Measurements from ENCODE around the gene IL17RB.

The IL17RB gene

GRCh38 chr3:53834429-53835095 lies 11.8 kb upstream of the IL17RB start:
- Mint-ChIP-seq H3K27ac (no peak overlapping the region), H3K9me3 (no peaks in the 10 kb centered on the region), H3K36me3 (ENCODE audit: low read depth) (no peaks in the 10 kb centered on the region), H3K4me1 (no peaks in the 10 kb centered on the region), H3K4me3 (no peak overlapping the region), H3K27me3 (no peaks in the 10 kb centered on the region)
- ATAC-seq (no peak), DNase-seq (no peak)

- Mint-ChIP-seq H3K9me3 (no peaks in the 10 kb centered on the region), H3K36me3 (ENCODE audit: low read depth) (no peaks in the 10 kb centered on the region), H3K27me3 (peaks cover 2% of the 10 kb centered on the region), H3K4me3 (no peak overlapping the region), H3K4me1 (no peaks in the 10 kb centered on the region), H3K27ac (no peak overlapping the region)
- DNase-seq (no peak), ATAC-seq (no peak)
Measured at GRCh38 chr3:53835257-53835656, 11.1 kb upstream of the IL17RB start.

DNA sequence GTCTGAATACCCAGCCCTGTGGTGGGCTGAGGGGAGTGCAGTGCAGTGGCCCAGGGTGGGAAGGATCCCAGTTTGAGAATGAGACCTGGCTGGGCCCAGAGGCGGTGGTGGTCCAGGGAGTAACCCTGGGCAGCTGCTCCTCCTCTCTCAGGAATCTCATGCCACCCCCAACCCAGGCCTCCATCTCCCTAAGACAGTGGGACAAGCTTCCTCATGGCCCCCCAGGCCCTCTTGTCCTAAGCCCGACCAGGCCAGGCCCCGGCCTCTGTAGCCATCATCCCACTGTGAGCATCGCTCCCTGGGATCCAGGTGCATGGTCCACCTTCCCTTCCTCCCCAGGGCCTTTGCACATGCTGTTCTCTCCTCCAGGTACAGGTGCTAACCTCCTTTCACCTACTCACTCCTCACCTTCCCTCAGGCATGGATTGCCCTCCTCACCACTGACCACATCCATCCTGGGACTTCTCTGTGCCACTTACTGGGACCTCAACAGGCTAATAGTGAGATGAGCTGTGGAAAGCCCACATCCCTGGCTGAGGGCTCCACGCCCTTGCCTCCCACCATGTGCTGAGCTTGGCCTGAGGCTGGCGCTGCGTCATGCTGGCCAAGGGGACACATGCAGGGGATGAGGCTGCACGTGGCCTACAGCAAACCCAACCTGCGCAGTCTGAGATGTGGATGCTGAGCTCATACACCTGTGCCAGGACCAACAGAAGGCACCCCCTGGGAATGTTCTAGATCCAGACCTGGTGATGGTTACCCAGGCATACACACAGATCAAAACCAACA lies 10.1 kb upstream of the IL17RB start:
- H3K4me3 Mint-ChIP-seq: no peak overlapping the region
- ATAC-seq (no peak), DNase-seq (no peak)
- H3K27me3 Mint-ChIP-seq: peaks cover 2% of the 10 kb centered on the region
- H3K4me1 Mint-ChIP-seq: no peaks in the 10 kb centered on the region
- H3K9me3 Mint-ChIP-seq: no peaks in the 10 kb centered on the region
- no peaks in the 10 kb centered on the region for H3K36me3 Mint-ChIP-seq (ENCODE audit: low read depth)
- no peak overlapping the region for H3K27ac Mint-ChIP-seq

- H3K27me3 Mint-ChIP-seq: peaks cover 2% of the 10 kb centered on the region
- no peaks in the 10 kb centered on the region for H3K4me1 Mint-ChIP-seq
- DNase-seq (no peak), ATAC-seq (peak; percentile 29)
- H3K27ac Mint-ChIP-seq: no peak overlapping the region
- H3K4me3 Mint-ChIP-seq: no peak overlapping the region
- no peaks in the 10 kb centered on the region for H3K36me3 Mint-ChIP-seq (ENCODE audit: low read depth)
- no peaks in the 10 kb centered on the region for H3K9me3 Mint-ChIP-seq
Measured at GRCh38 chr3:53837331-53837730, 9.0 kb upstream of the IL17RB start.

- Mint-ChIP-seq H3K27me3 (peaks cover 26% of the 10 kb centered on the region), H3K4me3 (no peak overlapping the region), H3K9me3 (no peaks in the 10 kb centered on the region), H3K36me3 (ENCODE audit: low read depth) (no peaks in the 10 kb centered on the region), H3K27ac (no peak overlapping the region), H3K4me1 (peaks cover 10% of the 10 kb centered on the region)
- no peak for DNase-seq
- ATAC-seq: no peak
Measured at GRCh38 chr3:53841296-53841695, 5.1 kb upstream of the IL17RB start.

GRCh38 chr3:53842436-53843194 lies 3.8 kb upstream of the IL17RB start:
- no peak for ATAC-seq
- Mint-ChIP-seq H3K27me3 (peaks cover 36% of the 10 kb centered on the region), H3K27ac (no peak overlapping the region), H3K4me1 (peaks cover 10% of the 10 kb centered on the region), H3K4me3 (no peak overlapping the region), H3K36me3 (ENCODE audit: low read depth) (no peaks in the 10 kb centered on the region), H3K9me3 (no peaks in the 10 kb centered on the region)
- no peak for DNase-seq

DNA sequence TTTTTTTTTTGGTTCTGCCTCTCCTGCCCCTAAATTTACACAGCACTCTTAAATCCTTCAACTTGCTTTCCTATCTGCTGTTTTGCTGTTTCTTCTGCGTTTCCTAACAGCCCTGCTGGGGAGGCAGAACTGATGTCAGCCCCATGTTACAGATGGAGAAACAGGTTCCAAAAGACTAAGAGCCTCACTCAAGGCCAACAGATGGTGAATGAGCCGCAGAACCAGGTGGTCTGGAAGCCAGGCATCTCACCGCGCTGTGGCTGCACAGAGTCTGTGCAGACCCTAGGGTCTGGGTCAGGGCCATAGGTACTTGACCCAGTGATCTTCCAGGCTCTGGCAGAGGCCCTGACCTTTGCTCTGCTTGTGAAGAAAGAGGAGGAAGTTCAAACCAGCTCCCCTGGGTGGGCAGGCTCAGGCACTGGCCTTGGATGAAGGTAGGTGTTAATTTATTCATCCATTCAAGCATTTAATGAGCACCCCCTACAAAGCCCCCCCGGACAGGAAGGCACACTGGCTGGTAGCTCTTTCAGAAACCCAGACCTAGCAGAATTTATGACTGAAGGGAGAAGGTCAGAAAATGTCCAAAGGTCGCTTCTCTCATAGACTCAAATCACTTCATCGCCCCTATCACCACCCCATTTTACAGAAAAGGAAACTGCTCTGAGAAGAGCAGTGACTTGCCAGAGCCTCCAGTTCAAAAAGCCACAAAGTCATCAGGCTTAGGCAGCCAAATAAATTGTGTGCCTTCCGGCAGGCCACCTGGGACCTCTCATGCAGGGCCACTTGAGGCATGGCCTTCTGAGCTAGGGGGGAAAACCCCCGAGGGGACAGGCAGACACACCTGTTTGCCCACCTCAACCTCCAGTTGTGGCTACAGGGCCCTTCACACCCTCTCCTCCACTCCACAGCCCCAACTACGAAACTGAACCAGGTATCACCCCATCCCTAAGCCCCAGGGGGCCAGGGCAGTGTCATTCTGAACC lies 2.9 kb upstream of the IL17RB start:
- H3K27ac Mint-ChIP-seq: no peak overlapping the region
- H3K36me3 Mint-ChIP-seq (ENCODE audit: low read depth): no peaks in the 10 kb centered on the region
- ATAC-seq: no peak
- peak overlapping the region; percentile 20 for H3K4me3 Mint-ChIP-seq
- no peak for DNase-seq
- H3K27me3 Mint-ChIP-seq: peaks cover 45% of the 10 kb centered on the region
- H3K4me1 Mint-ChIP-seq: peaks cover 10% of the 10 kb centered on the region
- H3K9me3 Mint-ChIP-seq: no peaks in the 10 kb centered on the region

DNA sequence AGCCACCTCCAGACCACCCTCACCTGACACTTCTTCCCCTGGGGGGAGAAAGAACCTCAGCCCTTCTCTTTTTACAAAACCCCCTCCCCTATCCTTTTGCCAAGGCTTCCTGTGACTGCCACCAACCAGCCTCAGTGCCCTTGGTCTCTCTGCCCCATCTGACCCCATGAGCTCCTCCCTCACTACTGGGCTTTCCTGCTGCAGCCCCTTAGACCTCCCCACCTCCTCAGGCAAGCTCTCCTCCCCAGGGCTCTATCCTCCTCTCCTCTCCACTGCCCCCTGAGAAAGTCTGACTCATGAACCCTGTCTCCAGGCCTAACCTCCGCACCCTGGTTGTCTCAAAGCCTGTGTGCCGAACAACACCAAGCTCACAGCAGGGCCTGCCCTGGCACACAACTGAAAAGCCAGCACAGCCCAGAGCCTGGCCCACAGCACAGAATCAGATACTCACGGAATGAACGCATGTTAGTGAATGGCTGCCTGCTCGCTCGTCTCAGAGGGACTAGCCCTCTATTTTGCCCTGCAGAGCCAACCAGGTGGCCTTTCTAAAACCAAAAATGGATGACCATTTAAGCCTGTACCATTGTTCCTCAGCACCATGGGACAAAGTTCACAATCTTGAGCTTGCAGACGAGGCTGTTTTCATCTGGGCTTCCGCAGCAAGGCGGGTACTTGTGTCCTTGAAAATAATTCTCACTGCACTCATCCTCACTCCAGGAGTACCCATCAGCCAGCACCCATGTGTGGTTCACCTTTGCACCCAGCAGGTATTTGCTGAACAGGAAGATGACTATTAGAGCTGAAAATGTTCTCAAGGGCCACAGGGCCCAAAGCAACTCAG lies 1.9 kb upstream of the IL17RB start:
- no peaks in the 10 kb centered on the region for H3K36me3 Mint-ChIP-seq (ENCODE audit: low read depth)
- H3K27ac Mint-ChIP-seq: no peak overlapping the region
- DNase-seq: no peak
- peak; percentile 16 for ATAC-seq
- peaks cover 52% of the 10 kb centered on the region for H3K27me3 Mint-ChIP-seq
- H3K9me3 Mint-ChIP-seq: no peaks in the 10 kb centered on the region
- peak overlapping the region; percentile 55 for H3K4me3 Mint-ChIP-seq
- peaks cover 10% of the 10 kb centered on the region for H3K4me1 Mint-ChIP-seq

DNA sequence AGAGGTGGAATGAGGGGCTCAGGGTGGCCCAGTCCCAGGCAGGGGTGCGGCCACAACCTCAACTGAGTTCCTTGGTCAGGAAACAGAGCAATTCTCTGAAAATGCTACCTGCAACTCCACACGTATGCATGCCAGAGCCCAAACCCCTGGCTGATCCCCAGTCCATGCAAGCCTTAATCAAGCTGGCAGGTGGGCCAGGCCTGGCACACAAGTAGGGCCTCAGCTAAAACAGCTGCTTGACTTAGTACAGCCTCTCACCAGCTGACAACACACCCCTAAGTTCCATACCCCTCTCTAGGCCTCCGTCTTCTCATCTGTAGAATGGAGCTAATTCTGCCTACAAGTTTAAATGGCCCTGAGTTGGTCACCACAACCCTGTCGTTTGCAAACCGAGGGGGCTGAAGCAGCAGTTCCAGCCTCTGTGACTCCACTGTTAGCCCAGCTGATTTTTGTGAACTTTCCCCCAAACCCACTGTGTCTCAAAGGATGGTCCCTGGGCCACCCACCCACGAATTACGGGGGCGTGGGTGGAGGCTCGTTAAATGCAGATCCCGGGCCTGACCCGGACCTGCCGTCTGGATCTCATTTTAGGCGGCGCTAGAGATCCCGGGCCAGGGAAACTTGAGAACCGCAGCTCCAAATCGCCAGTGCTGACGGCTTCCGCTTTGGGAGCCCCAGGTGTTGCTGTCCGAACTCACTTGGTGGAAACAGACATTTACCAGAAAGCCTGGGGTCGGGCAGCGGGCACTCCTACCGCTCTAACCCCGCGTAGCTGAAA lies 1.1 kb upstream of the IL17RB start:
- H3K36me3 Mint-ChIP-seq (ENCODE audit: low read depth): no peaks in the 10 kb centered on the region
- no peak for ATAC-seq

GRCh38 chr3:53845881-53846133 lies 561 bp upstream of the IL17RB start:
- Mint-ChIP-seq H3K27me3 (peaks cover 55% of the 10 kb centered on the region), H3K9me3 (no peaks in the 10 kb centered on the region), H3K36me3 (ENCODE audit: low read depth) (no peaks in the 10 kb centered on the region), H3K4me1 (peaks cover 10% of the 10 kb centered on the region), H3K4me3 (peak overlapping the region; percentile 55), H3K27ac (no peak overlapping the region)
- ATAC-seq: peak; percentile 15
- DNase-seq: no peak

More for the DNA sequence above, 1.1 kb upstream of the IL17RB start:
- DNase-seq: no peak
- H3K4me3 Mint-ChIP-seq: peak overlapping the region; percentile 55
- H3K27me3 Mint-ChIP-seq: peaks cover 54% of the 10 kb centered on the region
- no peak overlapping the region for H3K27ac Mint-ChIP-seq
- peaks cover 10% of the 10 kb centered on the region for H3K4me1 Mint-ChIP-seq
- H3K9me3 Mint-ChIP-seq: no peaks in the 10 kb centered on the region

GRCh38 chr3:53846851-53847155 lies 435 bp downstream of the IL17RB start:
- Mint-ChIP-seq H3K27ac (no peak overlapping the region), H3K9me3 (no peaks in the 10 kb centered on the region), H3K4me1 (peaks cover 10% of the 10 kb centered on the region), H3K4me3 (peak overlapping the region; percentile 58), H3K27me3 (peaks cover 58% of the 10 kb centered on the region), H3K36me3 (ENCODE audit: low read depth) (no peaks in the 10 kb centered on the region)
- ATAC-seq: no peak
- DNase-seq: no peak

DNA sequence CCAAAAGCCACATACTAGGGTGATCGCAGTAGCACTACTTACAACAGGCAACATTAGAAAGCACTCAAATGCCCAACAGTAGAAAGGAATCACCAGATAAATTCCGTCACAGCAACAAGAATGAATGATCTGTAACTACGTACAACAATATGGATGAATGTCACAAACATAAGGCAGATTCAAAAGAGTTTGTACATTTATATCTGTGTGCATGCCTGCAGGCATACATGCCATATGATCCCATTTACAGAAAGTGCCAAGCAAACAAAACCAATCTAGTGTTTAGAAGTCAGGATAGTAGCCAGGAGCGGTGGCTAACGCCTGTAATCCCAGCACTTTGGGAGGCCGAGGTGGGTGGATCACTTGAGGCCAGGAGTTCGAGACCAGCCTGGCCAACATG lies 3.5 kb downstream of the IL17RB start:
- peaks cover 45% of the 10 kb centered on the region for H3K27me3 Mint-ChIP-seq
- ATAC-seq: no peak
- H3K9me3 Mint-ChIP-seq: no peaks in the 10 kb centered on the region
- H3K4me1 Mint-ChIP-seq: peaks cover 5% of the 10 kb centered on the region
- H3K27ac Mint-ChIP-seq: no peak overlapping the region
- H3K36me3 Mint-ChIP-seq (ENCODE audit: low read depth): no peaks in the 10 kb centered on the region
- no peak overlapping the region for H3K4me3 Mint-ChIP-seq
- DNase-seq: no peak

DNA sequence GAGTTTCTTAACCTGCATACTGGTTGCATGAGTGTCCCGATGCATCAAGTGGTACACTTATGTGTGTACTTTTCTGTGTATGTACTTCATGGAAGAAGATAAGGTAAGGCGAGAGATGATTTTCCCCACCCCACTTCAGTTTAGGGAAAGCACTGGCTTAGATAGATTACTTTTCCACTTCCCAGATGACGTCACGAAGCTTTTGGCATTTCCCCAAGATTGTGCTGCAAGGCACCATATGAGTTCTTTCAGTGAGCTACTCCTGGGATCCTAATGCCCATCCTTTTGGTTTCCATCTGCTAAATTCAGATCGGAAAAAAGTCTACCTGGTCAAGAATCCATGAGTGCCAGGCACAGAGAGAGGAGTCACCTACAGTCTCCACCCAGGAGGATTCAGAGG lies 4.5 kb downstream of the IL17RB start:
- no peak for ATAC-seq
- Mint-ChIP-seq H3K27ac (no peak overlapping the region), H3K9me3 (no peaks in the 10 kb centered on the region), H3K36me3 (ENCODE audit: low read depth) (no peaks in the 10 kb centered on the region), H3K4me3 (no peak overlapping the region), H3K27me3 (peaks cover 36% of the 10 kb centered on the region), H3K4me1 (no peaks in the 10 kb centered on the region)
- no peak for DNase-seq

Measured in activated naive CD8-positive, alpha-beta T cell treated with anti-CD3 and anti-CD28 coated beads, Interleukin-2, amount 50 U/mL, for 24 hours (primary cell).